Activated CD4-positive, alpha-beta T cell treated with anti-CD3 and anti-CD28 coated beads, Interleukin-2, amount 50 U/mL, for 4 hours (primary cell): Measurements from ENCODE around the gene UCHL3.

ENCODE experiments used
- DNase-seq, 2 experiments: peaks; one replicate each; pipeline ENCODE4 v3.0.0-alpha.2; 2020

Gene UCHL3

GRCh38 chr13:75635101-75635827 lies 85.7 kb downstream of the UCHL3 start:
- DNase-seq: peak in 1 of 2 experiments; percentile 3

GRCh38 chr13:75635828-75636435 lies 86.3 kb downstream of the UCHL3 start, which contains the start of gene LMO7:
Gene LMO7 (plus strand): TSS chr13:75636330. CDS start chr13:75636658, 328 bp downstream.
- DNase-seq: peak; percentile 22 to 26

GRCh38 chr13:75636436-75637180 lies 87.0 kb downstream of the UCHL3 start:
- peak; percentile 23 to 26 for DNase-seq

- DNase-seq: no peak
Measured at GRCh38 chr13:75637181-75637750, 87.7 kb downstream of the UCHL3 start.

- no peak for DNase-seq
Measured at GRCh38 chr13:75639454-75639853, 89.9 kb downstream of the UCHL3 start.

GRCh38 chr13:75641026-75641425 lies 91.4 kb downstream of the UCHL3 start:
- no peak for DNase-seq

GRCh38 chr13:75643182-75643581 lies 93.6 kb downstream of the UCHL3 start:
- no peak for DNase-seq

GRCh38 chr13:75643693-75644092 lies 94.1 kb downstream of the UCHL3 start:
- no peak for DNase-seq

- no peak for DNase-seq
Measured at GRCh38 chr13:75645141-75645540, 95.5 kb downstream of the UCHL3 start.

- DNase-seq: no peak
Measured at GRCh38 chr13:75647126-75647784, 97.7 kb downstream of the UCHL3 start.

- no peak for DNase-seq
Measured at GRCh38 chr13:75648446-75648845, 98.9 kb downstream of the UCHL3 start.

- DNase-seq: no peak
Measured at GRCh38 chr13:75651013-75651412, 101.4 kb downstream of the UCHL3 start.

- DNase-seq: no peak
Measured at GRCh38 chr13:75652726-75653125, 103.1 kb downstream of the UCHL3 start.
